ENCODE results near the gene SMIM34.
"Not testable (repeated sequence)": the region's sequence is repeated elsewhere in the genome, so short reads cannot be mapped to it uniquely, and the experiment has no call there.

SMIM34 gene, protein sequence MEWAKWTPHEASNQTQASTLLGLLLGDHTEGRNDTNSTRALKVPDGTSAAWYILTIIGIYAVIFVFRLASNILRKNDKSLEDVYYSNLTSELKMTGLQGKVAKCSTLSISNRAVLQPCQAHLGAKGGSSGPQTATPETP

DNA sequence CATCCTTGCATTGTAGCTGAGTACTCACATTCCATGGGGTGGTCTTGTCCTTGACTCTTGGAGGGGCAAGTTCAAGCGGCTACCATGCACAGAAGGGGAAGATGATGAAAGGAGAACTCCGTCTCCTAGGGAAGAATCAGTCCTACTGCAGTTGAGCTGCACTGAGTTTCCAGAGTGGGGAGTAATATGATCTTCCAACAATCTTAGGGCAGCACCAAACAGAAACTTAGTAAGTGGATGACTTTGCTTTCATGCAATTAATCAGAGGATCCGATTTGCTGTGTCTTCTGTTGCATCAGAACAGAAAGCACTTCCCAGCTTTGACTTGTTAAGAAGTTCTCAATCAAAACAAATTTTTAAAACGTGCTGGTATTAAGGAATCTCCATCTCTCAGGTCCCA, at the start of gene SMIM34:
SMIM34 (minus strand) TSS at position 147 of the 400 bp plus-strand sequence; CDS start at position 35, 112 bp downstream.
- DNase-seq, result not testable (repeated sequence)

GRCh38 chr21:34467333-34467732, 43.6 kb upstream of the SMIM34 start:
- not testable (repeated sequence) for DNase-seq

- DNase-seq, result not testable (repeated sequence)
These were observed 35.7 kb upstream of the SMIM34 start for GRCh38 chr21:34459426-34459825.

DNA sequence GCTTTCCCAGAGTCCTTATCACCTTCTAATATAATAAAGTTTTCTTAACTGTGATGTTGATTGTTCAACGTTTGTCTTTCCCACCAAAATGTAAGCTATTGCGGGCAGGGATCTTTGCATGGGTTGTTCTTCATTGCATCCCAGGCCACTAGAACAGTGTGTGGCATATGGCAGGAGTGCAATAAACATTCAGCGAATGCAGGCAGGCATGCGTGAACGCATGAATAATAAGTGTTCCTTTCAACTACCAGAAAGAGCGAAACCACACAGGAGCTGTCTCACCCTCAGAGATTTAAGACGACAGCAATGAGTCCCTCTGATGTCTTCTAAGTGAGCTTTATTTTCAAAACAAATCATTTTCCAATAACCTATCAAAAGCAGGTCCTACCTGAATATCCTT, 34.5 kb upstream of the SMIM34 start:
- DNase-seq, result not testable (repeated sequence)

DNA sequence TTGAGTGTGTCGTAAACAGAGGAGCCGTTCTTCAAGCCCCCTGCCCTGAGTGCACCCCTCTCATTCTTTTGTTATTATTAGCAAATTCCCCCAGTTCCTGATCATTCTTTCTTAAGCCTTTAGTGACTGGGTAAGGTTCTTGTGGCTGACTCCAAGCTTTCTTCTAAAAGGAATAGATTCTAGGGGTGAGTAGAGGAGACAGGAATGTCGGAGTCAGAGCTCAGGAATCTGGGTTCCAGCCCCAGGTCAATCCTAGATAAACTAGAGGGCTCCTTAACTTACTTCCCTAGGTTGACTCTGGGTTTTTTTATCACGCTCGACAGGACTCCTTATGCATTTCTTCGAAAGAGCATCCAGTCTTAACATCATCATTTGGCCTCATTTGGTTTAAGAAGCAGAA, 32.4 kb upstream of the SMIM34 start:
- not testable (repeated sequence) for DNase-seq

DNA sequence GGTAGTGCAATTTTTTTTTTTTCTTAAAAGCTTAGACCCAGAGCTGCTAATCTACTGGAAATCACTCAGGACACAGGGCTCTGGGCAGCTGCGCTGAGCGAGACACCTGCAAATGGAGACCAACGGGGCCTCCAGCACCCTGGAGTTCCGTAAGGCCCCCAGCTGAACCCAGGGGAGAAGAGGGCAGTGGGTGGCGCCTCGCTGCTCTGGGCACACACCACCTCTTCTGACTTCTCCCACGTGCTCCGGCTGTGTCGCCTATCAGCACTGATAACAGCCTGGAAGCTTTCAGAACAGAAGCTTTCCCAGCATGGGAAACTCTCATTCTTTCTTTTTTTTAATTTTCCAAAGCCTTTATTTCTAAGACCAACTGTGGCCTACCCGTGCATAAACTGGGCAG, 31.9 kb upstream of the SMIM34 start:
- DNase-seq, result not testable (repeated sequence)

- DNase-seq, result not testable (repeated sequence)
These were observed 23.3 kb upstream of the SMIM34 start for GRCh38 chr21:34447018-34447417.

GRCh38 chr21:34443486-34443885, 19.7 kb upstream of the SMIM34 start:
- not testable (repeated sequence) for DNase-seq

- not testable (repeated sequence) for DNase-seq
These were observed 6.0 kb upstream of the SMIM34 start for GRCh38 chr21:34429710-34430109.

GRCh38 chr21:34428441-34428840, 4.7 kb upstream of the SMIM34 start:
- DNase-seq, result not testable (repeated sequence)

DNA sequence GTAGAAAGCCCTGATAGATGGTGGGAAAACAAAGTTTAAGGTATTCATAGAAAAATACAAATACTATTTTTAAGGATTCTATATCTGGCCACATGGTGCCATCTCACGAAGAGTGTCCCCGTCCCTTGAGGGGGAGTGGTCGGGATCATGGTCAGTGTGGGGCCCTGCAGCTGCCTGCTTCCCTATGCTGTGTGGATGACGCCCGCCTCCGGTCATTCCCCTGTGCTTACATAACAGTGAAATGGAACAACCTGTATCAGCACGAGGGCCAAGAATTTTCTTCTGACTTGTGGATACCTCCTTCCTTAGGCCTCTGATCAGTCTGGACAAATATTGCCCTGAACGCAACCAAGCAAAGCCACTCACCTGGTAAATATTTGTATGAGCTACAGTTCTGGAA, 3.6 kb upstream of the SMIM34 start:
- not testable (repeated sequence) for DNase-seq

- DNase-seq, result not testable (repeated sequence)
These were observed 6.2 kb downstream of the SMIM34 start for GRCh38 chr21:34417448-34418077.

GRCh38 chr21:34407294-34407693, 16.5 kb downstream of the SMIM34 start:
- DNase-seq, result not testable (repeated sequence)

GRCh38 chr21:34406676-34407075, 17.1 kb downstream of the SMIM34 start:
- not testable (repeated sequence) for DNase-seq

- not testable (repeated sequence) for DNase-seq
These were observed 17.6 kb downstream of the SMIM34 start for GRCh38 chr21:34406102-34406501.

- not testable (repeated sequence) for DNase-seq
These were observed 18.1 kb downstream of the SMIM34 start for GRCh38 chr21:34405686-34406085.

DNA sequence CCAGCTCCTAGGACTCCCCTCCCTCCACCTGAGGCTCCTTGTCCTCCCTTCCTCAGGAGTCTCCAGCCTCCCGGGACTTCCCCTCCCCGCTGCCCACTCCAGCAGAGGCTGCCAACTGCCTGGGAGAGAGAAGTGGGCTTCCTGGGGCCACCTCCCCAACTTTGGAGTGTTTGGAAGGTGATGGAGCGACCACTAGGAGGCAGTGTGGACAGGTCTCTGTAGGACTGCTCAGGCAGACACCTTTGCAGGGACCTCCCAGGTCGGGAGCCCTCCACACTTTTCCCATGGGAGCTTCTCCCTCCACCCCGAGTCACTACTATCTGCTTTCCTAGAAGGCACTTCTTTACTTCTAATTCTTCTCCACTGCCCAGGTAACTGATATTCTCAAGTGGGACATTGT, 19.0 kb downstream of the SMIM34 start:
- DNase-seq, result not testable (repeated sequence)

GRCh38 chr21:34400522-34400921, 23.2 kb downstream of the SMIM34 start:
- not testable (repeated sequence) for DNase-seq

DNA sequence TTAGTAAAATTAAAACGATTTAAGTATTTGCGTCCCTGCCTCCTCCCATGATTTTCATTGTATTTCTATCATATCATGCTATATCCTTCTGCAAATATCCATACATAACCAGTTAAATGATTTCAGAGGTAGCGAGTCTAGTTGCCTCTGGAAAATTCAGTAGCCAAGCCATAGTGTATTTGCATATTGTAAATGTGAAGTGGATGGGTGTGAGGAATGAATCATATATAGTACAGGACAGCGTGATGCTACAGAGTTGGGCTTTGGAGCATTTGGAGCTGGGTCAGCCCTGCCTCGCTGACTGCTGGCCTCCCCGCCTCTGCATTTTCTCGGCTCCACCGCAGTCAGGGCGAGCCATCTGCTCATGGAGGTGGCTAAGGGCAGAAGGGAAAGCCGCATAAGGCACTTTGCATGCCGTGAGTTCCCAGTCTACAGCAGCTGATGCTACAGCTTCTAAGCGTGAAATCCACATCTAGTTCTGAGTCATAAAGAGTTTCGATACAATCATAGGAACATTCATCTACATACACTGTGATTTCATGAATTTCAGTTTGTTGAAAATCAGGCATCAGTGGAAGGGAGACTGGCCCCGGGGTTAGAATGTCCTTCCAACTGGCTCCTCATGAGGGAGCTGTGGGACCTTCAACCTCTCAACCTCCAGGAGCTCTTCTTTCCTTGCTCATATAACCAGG, 39.9 kb downstream of the SMIM34 start:
- not testable (repeated sequence) for DNase-seq

- DNase-seq, result not testable (repeated sequence)
These were observed 40.6 kb downstream of the SMIM34 start for GRCh38 chr21:34383138-34383537.

DNA sequence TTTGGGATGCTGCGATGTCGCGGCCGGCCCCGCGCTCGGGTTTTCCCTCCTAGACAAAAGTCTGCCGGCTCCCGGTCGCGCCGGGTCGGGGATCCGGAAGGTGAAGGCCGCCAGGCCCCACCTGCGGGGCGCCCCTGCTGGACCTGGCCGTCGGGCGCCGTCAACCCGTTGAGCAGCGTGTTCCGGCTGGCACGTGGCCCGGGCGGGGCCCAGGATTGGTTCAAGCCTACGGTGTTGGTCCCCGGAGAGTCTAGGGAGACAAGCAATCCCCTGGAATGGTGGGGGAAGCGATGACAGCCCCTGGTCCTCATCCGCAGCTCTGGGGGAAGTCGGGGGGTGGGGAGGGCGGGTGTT, 48.2 kb downstream of the SMIM34 start:
- DNase-seq, result not testable (repeated sequence)

GRCh38 chr21:34374940-34375618, 48.7 kb downstream of the SMIM34 start, which contains the start of gene SMIM11:
SMIM11 (plus strand) TSS chr21:34375507; CDS start chr21:34379505, 3,998 bp downstream.
- DNase-seq, result not testable (repeated sequence)

GRCh38 chr21:34374462-34374861, 49.3 kb downstream of the SMIM34 start:
- DNase-seq, result not testable (repeated sequence)

Measured in NCI-H524 (cell line).